RWPE2 (cell line): ENCODE results near the gene SLC16A3.
"Not testable (repeated sequence)": the region's sequence is repeated elsewhere in the genome, so short reads cannot be mapped to it uniquely, and the experiment has no call there.

Source experiments
- ATAC-seq: fragments of 200-7000 bp; cut with Tn5 transposase; 3 replicates; pipeline ENCODE4 v1.9.1; 2021; ENCODE audit warnings: low read depth
- DNase-seq: peaks from one replicate; pipeline ENCODE4 v3.0.0-alpha.2; 2020; ENCODE audit warnings: low spot score
- H3K27ac ChIP-seq: fragments of 450-650 bp; 2 replicates; pipeline ENCODE4 v1.5.1; 2017; ENCODE audit warnings: mild to moderate bottlenecking; ENCODE audit not compliant: poor library complexity, severe bottlenecking
- H3K27me3 ChIP-seq: fragments of 250-450 bp; sonication (Bioruptor Pico); 2 replicates; pipeline ENCODE4 v1.5.1; 2021; ENCODE audit warnings: mild to moderate bottlenecking, moderate library complexity; ENCODE audit not compliant: insufficient read depth, poor library complexity, severe bottlenecking
- H3K36me3 ChIP-seq: fragments of 250-450 bp; sonication (Bioruptor Pico); 2 replicates; pipeline ENCODE4 v1.5.1; 2020; ENCODE audit warnings: low read depth, mild to moderate bottlenecking, moderate library complexity
- H3K4me1 ChIP-seq: fragments of 250-450 bp; sonication (Bioruptor Pico); 2 replicates; pipeline ENCODE4 v1.5.1; 2021; ENCODE audit warnings: mild to moderate bottlenecking, moderate library complexity; ENCODE audit not compliant: insufficient read depth, poor library complexity, severe bottlenecking
- H3K4me3 ChIP-seq: fragments of 250-450 bp; sonication (Bioruptor Pico); 2 replicates; pipeline ENCODE4 v1.5.1; 2021; ENCODE audit warnings: mild to moderate bottlenecking, moderate library complexity; ENCODE audit not compliant: severe bottlenecking
- H3K9me3 ChIP-seq: fragments of 250-450 bp; sonication (Bioruptor Pico); 2 replicates; pipeline ENCODE4 v1.5.1; 2021; ENCODE audit warnings: mild to moderate bottlenecking, moderate library complexity; ENCODE audit not compliant: severe bottlenecking
- CTCF ChIP-seq: fragments of 450-650 bp; IDR thresholded peaks from one replicate; pipeline ENCODE4 v1.5.1; 2017; ENCODE audit warnings: mild to moderate bottlenecking, moderate library complexity; ENCODE audit not compliant: poor library complexity, severe bottlenecking

Gene SLC16A3

GRCh38 chr17:82203920-82204319, 24.9 kb upstream of the SLC16A3 start:
- ATAC-seq: no peak
- DNase-seq: no peak
- no peaks in the 10 kb centered on the region for H3K27me3 ChIP-seq
- no peak overlapping the region for H3K4me3 ChIP-seq
- H3K27ac ChIP-seq: peak overlapping the region; percentile 90
- H3K36me3 ChIP-seq: peaks cover 29% of the 10 kb centered on the region
- no peaks in the 10 kb centered on the region for H3K9me3 ChIP-seq
- H3K4me1 ChIP-seq: peaks cover 25% of the 10 kb centered on the region
- TF ChIP-seq CTCF: no peak

GRCh38 chr17:82204831-82205719, 23.8 kb upstream of the SLC16A3 start:
- TF ChIP-seq CTCF: no peak
- Histone ChIP-seq H3K4me3 (no peak overlapping the region), H3K27ac (peak overlapping the region; percentile 90), H3K4me1 (peaks cover 25% of the 10 kb centered on the region), H3K36me3 (peaks cover 24% of the 10 kb centered on the region), H3K9me3 (no peaks in the 10 kb centered on the region), H3K27me3 (no peaks in the 10 kb centered on the region)
- DNase-seq (peak; percentile 87), ATAC-seq (peak; percentile 83)

GRCh38 chr17:82205720-82206508, 22.9 kb upstream of the SLC16A3 start:
- ATAC-seq: peak; percentile 75
- TF ChIP-seq CTCF: peak; percentile 96
- no peaks in the 10 kb centered on the region for H3K27me3 ChIP-seq
- no peaks in the 10 kb centered on the region for H3K9me3 ChIP-seq
- H3K4me1 ChIP-seq: peaks cover 25% of the 10 kb centered on the region
- peaks cover 16% of the 10 kb centered on the region for H3K36me3 ChIP-seq
- peak; percentile 88 for DNase-seq
- peak overlapping the region; percentile 5 for H3K4me3 ChIP-seq
- H3K27ac ChIP-seq: peak overlapping the region; percentile 90

- H3K4me3 ChIP-seq, H3K27ac ChIP-seq, H3K36me3 ChIP-seq, H3K9me3 ChIP-seq, H3K27me3 ChIP-seq, ATAC-seq, DNase-seq: not testable (repeated sequence)
- peaks cover 19% of the 10 kb centered on the region for H3K4me1 ChIP-seq
These were observed 18.2 kb upstream of the SLC16A3 start for GRCh38 chr17:82210655-82211054.
